Tongue (tissue), 2 donors: ENCODE data around the gene AUH. TPM values are rescaled to one million over a fixed set of nuclear protein-coding genes. Genes with fewer than 3 reads are reported as not detected.
A peak's percentile ranks its signal among the peaks of the same experiment; 100 is the strongest.
"Not testable (repeated sequence)": the region's sequence is repeated elsewhere in the genome, so short reads cannot be mapped to it uniquely, and the experiment has no call there.

Source experiments
- DNase-seq: peaks from one replicate; pipeline ENCODE4 v3.0.0-alpha.2; 2015
- total RNA-seq: library from RNA; depleted of rRNA; stranded (reverse); fragments of >200 nt; gene quantifications from one replicate; pipeline ENCODE4 v1.2.3, GENCODE V29; 2014

The AUH gene
- total RNA-seq, 1 donor from 2014 or later, result 43.8 TPM

DNA sequence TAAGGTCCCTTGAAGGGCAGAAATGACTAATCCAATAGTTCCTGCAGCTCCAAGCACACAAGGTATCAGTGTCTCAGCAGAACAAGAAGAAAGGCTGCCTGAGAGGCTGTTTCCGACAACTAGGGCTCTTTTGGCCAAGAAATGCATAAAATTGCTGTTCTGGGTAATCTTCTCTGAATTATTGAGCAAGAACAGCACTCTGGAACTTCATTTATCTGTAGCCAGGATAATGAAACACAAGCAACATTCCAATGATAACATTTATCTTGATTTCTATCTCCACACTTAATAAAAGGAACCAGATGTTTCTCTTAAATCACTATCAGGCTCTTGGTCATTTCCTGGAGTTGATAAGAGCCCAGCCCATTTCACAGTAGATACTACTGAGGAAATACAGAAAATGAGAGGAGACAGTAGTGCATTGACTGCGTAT, 17.0 kb upstream of the AUH start:
- DNase-seq, result no peak

DNA sequence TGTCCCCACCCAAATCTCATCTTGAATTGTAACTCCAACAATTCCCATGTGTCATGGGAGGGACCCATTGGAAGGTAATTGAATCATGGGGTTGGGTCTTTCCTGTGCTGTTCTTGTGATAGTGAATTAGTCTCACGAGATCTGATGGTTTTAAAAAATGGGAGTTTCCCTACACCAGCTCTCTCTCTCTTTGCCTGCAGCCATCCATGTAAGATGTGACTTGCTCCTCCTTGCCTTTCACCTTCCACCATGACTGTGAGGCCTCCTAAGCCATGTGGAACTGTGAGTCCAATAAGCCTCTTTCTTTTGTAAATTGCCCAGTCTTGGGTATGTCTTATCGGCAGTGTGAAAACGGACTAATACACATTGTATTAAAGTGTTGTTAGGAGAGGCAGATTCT, 16.3 kb upstream of the AUH start:
- not testable (repeated sequence) for DNase-seq

DNA sequence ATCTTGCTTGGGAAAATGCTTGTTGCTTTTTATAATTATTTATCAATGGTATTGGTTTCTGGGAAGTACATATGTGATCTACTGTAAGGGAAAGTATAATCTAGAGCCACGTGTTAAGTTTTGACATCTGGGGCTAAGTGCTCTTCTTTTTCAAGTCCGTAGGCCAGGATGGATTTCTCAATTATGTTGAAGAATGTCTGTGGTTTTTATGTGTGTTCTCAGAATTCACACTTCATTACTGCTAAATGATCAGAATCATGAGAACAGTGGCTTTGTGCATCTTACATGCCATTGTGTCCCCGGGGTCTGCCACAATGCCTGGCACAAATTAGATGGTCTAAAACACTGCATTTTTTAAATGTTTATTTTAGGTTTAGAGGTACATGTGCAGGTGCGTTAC, 14.5 kb upstream of the AUH start:
- no peak for DNase-seq

DNA sequence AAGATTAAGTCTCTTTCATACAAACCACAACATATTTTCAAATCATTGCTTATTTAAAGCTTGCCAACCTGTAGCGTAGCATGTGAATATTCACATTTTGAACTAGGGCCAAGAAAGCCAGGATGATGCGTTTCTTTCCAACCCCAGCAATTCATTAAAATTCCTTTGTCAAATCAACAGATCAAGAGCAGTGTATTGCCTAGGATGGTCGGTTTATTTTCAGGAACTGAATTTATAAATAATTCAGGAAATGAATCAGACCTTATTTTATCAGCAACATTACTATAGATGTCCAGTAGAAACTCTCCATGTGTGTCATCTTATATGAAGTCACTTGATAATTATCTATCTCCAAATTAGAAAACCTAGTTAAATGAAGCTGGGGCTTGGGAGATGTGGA, 13.2 kb upstream of the AUH start:
- DNase-seq, result no peak

DNA sequence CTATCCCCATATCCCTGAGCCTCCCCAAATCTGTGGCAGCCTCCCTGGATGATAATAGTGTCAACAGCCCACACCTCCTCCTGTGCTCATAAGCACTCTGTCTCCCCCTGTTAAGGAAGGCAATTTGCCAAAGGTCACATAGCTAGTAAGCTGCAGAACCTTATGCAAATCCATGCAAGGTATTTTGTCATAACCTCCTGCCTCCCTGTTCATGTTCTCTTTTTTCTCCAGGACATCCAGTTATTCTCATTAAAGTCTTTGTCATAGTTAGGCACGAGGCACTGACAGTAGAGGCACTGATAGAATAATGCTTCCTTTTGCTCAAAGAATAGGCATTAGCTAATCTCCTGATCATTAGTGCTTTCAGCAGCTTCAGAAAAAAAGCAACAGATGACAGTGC, 10.2 kb upstream of the AUH start:
- DNase-seq, result no peak

DNA sequence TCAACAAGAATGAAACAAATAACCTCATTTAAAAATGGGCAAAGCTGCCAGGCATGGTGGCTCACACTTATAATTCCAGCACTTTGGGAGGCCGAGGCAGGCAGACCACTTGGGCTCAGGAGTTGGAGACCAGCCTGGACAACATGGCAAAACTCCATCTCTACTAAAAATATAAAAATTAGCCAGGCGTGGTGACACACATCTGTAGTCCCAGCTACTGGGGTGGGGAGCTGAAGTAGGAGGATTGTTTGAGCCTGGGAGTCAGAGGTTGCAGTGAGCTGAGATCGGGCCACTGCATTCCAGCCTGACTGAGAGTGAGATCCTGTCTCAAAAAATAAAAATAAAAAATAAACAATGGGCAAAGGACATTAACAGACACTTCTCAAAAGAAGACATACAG, 8.3 kb upstream of the AUH start:
- not testable (repeated sequence) for DNase-seq

DNA sequence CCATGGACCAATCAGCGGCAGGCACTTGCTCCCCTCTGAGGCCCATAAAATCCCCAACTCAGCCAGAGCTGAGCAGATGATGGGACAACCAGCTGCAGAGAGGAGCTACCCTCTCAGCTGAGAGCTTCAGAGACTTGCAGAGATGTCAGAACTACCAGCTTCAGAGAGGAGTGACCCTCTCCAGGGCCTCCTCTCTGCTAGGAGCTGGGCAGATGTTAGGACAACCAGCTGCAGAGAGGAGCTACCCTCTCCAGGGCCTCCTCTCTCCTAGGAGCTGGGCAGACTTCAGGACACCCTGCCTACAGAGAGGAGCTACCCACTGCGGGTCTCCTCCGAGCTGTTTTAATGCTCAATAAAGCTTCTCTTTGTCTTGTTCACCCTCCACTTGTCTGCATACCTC, 3.0 kb upstream of the AUH start:
- DNase-seq, result no peak

DNA sequence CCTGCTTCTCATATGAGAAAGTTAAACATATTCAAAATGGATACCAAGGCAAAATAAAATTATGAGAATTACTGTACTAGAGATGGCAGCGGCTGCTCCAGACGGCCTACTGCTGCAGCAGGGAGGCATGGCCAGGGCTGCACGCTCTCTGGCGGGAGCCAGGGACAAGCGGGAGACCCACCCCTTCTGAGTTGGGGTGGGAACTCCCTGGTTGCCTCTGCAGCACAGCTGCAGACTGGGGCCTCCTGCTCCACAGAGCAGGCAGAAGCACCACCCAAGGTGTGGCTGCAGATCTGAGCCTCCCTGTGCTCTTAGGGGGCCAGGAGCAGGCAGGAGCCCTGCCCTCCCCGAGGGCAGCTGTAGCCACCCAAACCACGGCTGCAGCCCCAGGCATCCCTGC, 2.3 kb upstream of the AUH start:
- DNase-seq, result no peak

DNA sequence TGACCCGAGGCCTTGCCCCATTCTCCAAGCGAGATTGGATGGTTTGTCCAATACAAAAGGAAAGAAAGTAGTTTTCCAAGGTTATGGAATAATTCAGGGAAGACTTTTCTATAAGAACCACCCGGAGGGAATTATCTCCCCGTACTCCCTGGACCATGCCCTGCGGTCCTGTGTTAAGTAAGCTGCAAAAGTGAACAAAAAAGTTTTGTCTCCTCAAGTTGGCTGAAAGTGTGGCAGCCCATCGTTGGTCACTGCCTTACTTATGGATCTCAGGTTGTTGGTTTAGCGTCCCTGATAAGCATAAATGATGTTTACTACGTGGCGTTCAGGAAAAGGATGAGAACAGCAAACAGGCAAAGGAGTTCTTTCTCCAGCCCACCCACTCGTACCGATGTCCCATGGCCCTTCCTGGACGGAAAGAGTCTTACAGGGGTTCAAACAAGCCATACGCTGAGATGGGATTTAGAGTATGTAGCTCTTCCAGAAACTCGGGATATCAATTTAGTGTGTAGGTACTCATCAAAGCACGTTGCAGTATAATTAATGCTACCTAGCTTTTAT, 413 bp upstream of the AUH start:
- DNase-seq, result no peak

DNA sequence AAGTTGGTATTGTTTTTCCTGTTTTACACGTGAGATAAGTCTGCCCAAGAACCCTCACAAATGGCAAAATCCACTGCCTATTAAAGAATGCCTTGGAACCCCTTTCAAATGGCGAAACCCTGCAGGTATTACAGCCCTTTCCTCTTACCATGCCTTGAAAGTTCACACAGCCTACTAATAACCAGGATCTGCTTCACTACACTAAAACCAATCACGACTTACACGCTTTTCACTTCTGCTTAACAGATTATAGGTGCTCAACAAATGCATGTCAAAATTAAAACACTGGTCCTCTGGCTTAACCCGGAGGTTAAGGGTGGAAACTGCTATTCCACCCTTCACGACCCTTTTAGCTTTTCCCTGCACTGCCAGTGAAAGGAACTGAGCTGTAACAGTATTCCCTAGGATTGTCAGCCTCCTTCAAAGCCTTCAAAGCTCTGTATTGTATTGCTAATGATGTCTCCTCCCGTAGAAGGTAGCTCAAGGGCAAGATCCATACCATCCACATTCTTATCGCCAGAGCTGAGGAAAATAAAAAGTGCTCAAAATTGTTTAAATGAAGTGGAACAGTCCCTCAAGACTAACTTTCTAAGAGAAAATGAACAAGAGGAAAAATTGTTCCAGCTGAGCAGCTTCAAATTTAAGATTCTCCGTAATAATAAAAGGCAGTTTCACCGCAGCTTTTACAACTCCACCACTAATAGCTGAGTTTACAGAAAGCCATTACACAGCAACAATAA, 997 bp downstream of the AUH start:
- DNase-seq, result peak; percentile 14

DNA sequence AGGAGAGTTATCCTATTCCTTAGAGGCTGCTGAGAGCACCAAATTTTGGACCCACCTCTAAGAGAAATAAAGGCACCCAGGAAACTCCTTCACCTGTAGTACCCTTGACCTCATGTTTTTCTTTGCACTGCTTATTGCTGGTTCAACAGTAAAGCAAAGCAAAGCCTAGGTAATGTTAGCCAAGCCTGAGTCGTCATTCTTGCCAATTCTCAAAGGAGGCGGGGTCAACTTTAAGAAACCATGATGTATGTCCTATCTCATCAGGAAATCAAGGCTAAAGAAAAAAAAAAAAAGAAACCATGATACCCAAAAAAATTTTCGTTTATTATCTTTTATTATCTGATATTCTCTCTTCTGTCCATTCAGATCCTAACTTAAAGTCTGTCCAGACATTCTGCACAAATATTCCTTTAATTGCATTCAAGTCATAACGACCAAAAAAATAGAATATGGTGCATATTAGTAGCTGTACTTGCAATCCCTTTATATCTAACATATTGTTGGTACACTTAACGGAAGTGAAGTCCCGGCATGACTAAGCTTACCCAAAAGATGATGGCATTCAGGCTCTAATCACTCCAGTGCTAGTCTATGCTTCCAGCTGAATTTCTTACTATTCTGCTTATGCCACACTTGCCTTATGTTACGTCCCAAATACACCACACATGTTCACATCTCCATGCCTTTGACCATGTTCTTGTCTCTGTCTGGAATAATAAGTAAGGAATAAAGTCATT, 1.8 kb downstream of the AUH start:
- no peak for DNase-seq

DNA sequence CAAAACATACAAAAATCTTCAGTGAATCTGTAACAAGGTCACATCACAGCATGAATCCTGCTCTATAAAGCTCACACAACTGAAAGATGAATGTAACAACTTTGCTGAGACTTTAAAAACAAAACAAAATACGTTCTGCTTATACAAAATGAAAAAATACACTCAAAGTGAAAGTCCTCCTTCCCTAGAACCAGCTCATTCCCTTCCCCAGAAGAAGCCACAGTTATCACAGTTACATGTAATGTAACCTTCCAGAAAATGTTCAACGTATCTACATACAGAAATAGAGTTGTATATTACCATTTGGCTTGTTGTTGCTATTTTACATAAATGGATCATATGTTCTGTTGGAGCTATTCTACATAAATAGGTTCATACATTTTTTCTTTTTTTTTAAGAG, 2.6 kb downstream of the AUH start:
- no peak for DNase-seq

DNA sequence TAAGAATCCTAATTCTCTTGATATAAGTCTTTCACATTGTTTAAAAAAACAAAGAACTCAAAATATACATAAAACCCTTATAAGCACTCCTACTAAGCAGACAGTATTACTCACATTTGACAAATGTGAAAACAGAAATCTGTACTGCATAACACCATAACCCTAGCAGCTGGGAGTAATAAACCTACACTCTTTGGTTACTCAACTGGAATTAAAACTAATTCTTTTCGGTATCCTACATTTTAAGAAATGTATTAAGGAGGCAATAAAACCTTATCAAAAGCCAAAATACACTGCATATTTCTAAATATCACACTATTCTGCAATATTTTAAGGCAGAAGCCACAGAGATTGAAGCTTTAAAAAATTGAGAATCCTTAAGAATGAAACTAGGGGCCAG, 6.8 kb downstream of the AUH start:
- DNase-seq, result no peak

DNA sequence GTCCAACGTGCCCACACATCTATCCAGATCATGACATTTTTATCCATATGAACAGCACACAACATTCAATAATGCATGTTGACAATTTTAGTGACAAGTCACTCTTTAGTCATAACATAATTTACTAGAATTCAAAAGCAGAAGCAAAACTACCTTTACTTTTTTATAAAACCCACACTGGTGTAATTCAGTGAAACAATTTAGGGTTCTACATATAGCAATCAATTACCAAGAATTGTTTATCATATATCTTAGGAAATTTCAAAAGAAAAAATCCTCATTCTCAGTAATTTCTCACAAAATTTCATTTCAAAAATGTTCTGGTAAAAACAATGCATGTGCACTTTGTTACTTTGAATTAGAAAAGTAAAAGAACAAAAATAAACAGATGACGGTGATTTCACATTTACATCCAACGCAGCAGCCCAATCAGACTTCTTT, 12.6 kb downstream of the AUH start:
- no peak for DNase-seq

DNA sequence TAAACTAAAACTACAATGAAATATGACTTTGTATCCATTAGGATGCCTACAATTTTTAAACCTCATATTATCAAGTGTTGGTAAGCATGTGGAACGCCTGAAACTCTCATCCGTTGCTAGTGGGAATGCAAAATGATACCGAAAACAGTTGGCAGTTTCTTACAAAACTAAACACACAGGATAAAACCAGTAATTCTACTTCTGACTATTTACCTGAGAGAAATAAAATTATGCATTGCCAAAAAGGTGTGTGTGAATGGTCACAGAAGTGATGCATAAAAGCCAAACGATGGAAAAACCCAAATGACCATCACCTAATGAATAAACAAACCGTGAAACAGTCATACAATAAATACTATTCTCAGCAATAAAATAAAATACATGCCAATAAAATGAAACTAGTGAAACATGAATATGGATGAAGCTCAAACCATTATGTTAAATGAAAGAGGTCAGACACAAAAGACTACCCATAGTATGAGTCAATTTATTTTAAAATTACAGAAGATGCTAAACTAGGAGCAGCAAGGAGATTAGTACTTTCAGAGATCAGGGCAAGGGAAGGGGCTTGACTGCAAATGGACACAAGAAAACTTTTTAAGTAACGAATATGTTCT, 13.4 kb downstream of the AUH start:
- no peak for DNase-seq

DNA sequence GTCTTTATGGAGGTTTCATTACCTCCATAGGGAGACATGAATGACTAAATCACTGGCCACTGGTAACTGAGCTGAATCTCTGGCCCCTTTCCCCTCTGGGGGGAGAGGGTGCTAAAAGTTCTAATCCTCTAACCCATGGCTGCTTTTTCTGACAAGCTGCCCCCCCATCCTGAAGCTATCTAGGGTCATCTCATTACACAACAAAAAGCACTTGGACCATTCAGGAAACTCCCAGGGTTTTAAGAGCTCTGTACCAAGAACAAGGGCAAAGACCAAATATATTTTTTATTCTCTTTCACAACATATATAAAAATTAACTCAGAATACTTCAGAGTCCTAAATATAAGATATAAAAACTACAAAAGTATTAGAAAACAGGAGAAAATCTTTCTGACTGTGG, 14.3 kb downstream of the AUH start:
- DNase-seq, result no peak

DNA sequence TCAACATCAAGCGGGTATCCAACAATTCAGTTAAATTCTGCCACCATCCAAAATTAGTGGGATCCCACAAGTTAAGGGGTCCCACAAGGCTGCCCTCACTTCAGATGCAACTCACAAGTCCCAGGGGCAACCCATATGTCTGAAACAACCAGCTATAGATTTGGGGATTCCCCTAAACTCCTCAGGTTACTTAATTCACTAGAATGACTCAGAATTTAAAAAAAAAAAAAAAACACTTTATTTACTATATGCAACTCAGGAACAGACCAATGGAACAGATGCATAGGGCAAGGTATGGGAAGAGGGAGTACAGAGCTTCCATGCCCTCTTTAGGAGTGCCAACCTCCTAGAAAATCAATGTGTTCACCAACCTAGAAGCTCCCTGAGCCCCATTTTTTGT, 15.1 kb downstream of the AUH start:
- no peak for DNase-seq

DNA sequence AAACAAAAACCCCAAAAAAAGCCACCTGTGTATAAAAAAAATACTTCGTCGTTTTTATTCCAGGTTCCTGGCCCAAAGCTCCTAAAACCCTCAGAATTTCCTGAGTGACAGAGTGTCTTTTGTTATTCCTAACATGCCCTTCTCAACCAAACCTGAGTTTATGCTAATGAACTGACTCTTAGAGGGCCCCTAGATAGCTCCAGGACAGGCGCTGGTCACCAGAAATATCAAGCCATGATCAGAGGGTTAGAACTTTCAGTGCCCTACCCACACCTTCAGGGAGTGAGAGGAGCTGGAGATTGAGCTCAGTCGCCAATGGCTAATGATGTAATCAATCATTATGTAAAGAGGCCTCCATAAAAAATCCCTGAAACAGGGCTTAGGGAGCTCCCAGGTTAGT, 15.7 kb downstream of the AUH start:
- no peak for DNase-seq

DNA sequence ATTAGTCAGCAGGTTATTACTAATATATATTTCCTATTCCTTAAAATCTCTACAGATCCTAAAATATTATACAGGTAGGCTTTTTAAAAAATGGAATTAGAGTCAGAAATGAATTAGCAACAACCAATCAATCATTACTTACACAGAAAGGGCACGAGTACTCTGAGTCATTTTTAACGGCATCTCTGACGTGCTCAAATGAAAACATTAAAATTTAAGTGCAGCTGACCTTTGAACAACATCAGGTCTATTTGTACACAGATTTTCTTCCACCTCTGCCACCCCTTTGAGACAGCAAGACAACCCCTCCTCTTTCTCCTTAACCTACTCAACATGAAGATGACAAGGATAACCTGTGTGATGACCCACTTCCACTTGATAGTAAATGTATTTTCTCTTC, 19.1 kb downstream of the AUH start:
- DNase-seq, result no peak

DNA sequence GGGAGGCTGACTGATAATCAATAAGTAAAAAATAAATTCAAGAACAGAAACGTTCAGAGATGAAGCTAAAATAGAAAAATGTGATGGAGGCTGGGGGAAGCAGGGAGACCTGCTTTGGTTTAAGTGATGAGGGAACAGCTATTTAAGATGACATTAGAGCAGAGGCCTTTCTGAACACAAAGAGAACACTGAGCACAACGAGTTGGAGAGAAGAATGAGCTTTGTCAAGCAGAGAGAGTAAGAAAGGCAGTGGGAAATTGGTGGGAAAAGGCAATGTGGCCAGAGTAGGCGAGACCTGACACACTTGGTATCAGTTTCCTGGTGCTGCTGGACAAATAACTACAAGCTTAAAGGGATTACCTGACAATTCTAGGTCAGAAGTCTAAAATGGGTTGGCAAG, 20.0 kb downstream of the AUH start:
- DNase-seq, result no peak

DNA sequence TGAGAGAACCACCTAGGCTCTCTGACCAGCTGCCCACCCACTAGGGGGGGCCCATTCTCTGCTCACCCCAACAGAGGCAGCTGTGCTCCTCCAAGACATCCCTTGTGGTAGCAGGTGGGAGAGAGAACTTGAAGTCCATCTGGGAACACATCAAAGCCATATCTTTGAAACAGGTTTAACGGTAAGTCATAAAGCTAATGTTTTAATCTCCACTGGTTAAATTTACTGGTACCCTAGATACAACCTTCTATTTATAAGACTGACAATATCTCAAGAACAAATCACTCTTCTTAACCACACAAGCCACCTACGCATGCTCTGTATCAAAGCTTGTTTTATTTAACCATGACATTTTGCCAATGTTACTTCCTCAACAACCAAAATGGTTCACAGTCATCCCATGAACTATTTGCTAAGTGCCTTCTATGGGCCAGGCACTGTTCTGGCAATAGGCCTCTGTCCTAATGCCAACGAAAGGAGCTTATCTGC, 20.4 kb downstream of the AUH start:
- DNase-seq, result no peak

DNA sequence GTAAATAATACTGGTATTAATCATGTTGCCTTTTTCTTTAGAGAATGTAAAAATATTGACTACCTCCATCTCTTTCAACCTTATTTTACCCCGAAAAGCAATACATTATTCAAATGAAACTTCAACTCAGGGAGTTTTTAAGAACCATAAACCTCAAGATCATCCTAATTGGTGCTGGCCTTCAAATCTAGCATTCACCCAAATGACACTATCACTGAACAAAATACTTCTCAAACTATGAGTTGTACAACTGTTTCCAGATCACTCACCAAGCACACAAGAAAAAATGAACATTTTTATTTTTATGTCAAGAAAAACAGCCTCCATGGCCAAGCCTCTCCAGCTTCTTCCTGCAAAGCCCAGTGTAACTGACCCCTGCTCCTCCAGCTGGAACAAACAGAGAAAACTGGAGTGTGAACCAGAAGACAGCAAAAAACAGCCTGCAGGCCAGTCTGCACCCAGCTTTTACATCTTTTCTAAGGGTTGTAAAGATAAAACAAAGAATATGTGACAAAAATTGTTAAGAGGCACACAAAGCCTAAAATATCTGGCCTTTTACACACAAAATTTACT, 21.2 kb downstream of the AUH start:
- DNase-seq, result no peak

DNA sequence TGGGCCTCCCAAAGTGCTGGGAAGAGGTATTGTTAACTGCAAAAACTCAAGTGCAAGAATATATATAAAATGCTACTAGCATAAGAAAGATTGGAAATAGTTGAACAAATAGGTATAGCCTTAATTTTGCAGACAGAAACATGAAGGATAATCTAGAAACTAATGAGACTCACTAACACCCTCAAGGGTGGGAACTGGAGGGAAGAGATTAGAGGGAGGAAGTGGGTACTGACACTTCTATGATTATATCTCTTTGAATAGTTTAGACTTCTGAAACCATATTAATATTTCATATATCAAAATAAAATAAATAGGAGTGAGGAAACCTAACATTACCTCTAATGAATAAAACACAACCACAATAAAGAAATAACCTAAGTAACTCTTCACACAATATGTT, 23.0 kb downstream of the AUH start:
- no peak for DNase-seq
